Measurements from ENCODE around the gene CEACAM16. TPM values are rescaled to one million over a fixed set of nuclear protein-coding genes. Genes with fewer than 3 reads are reported as not detected.
"Not testable (repeated sequence)": the region's sequence is repeated elsewhere in the genome, so short reads cannot be mapped to it uniquely, and the experiment has no call there.

CEACAM16 gene
- total RNA-seq, 1 donor from 2014 or later, result not detected

DNA sequence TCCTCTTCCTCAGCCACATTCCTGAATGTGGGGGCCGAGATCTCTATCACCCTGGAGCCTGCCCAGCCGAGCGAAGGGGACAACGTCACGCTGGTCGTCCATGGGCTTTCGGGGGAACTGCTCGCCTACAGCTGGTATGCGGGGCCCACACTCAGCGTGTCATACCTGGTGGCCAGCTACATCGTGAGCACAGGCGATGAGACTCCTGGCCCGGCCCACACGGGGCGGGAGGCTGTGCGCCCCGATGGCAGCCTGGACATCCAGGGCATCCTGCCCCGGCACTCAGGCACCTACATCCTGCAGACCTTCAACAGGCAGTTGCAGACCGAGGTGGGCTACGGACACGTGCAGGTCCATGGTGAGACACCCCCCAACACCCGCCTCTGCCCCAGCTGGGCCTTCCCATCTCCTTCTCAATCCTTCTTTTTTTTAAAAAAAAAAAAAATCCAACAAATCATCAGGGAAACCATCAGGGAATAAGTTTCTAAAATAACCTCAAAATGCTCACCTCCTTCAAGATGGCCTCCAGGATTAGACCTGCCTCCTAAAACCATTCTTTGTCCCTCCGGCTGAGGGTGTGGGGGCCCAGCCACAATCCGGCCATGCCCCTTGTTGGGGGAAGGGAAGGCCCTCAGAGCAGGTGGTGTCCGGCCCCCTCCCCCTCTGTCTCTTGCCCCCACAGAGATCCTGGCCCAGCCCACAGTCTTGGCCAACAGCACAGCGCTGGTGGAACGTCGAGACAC is 4.6 kb downstream of the CEACAM16 start:
- H3K27me3 Mint-ChIP-seq, result peaks cover 3% of the 10 kb centered on the region
- H3K36me3 Mint-ChIP-seq (ENCODE audit: low read depth), result no peaks in the 10 kb centered on the region
- H3K9me3 Mint-ChIP-seq, result no peaks in the 10 kb centered on the region
- intact Hi-C loops (cut with micrococcal nuclease), result no loop called here
- H3K4me3 Mint-ChIP-seq, result no peak overlapping the region
- H3K4me1 Mint-ChIP-seq, result no peaks in the 10 kb centered on the region
- H3K27ac Mint-ChIP-seq, result no peak overlapping the region
- DNase-seq, result no peak

- H3K27me3 Mint-ChIP-seq, result no peaks in the 10 kb centered on the region
- no peak overlapping the region for H3K4me3 Mint-ChIP-seq
- intact Hi-C loops (cut with micrococcal nuclease), result no loop called here
- no peak overlapping the region for H3K27ac Mint-ChIP-seq
- H3K36me3 Mint-ChIP-seq (ENCODE audit: low read depth), result no peaks in the 10 kb centered on the region
- H3K9me3 Mint-ChIP-seq, result no peaks in the 10 kb centered on the region
- H3K4me1 Mint-ChIP-seq, result no peaks in the 10 kb centered on the region
- no peak for DNase-seq
Measured at GRCh38 chr19:44704982-44705381, 6.0 kb downstream of the CEACAM16 start.

- no peak overlapping the region for H3K4me3 Mint-ChIP-seq
- H3K36me3 Mint-ChIP-seq (ENCODE audit: low read depth), result no peaks in the 10 kb centered on the region
- H3K27me3 Mint-ChIP-seq, result peaks cover under 1% of the 10 kb centered on the region
- H3K27ac Mint-ChIP-seq, result no peak overlapping the region
- peaks cover 2% of the 10 kb centered on the region for H3K4me1 Mint-ChIP-seq
- intact Hi-C loops (cut with micrococcal nuclease), result no loop called here
- DNase-seq, result no peak
- no peaks in the 10 kb centered on the region for H3K9me3 Mint-ChIP-seq
Measured at GRCh38 chr19:44705502-44706010, 6.6 kb downstream of the CEACAM16 start.

DNA sequence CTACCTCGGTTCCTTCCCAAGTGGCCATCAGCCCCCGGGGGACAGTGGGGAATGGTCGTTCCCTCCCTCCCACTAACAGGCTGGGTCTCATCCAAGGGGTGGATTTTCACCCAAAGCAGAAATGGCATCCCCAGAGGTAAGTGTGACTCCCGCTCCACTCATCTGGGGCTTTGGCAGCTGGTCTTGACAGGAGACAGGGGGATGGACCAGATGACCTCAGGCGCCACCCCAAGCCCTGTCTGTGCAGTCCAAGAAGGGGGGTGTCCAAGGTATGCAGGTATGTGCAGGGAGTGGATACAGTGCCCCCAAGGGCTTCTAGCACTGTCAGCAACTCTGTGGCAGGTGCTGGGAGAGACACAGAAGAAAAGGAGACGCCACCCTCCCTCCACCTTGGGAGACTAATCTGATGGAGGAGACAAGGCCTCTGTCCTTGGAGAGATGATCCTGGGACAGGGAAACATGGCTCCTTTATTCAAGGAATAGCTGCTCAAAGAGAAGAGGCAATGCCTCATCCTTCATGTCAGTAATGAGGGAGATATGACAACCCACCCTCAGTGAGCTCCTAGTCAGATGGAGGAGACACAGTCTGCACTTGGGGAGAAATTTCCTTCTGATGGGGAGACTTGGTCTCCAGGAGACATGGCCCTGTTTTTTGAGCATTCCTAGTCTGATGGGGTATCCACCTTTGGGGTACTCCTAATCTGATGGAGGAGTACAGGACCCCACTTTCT is 7.7 kb downstream of the CEACAM16 start:
- peaks cover 8% of the 10 kb centered on the region for H3K4me1 Mint-ChIP-seq
- no peak overlapping the region for H3K27ac Mint-ChIP-seq
- no peak overlapping the region for H3K4me3 Mint-ChIP-seq
- H3K36me3 Mint-ChIP-seq (ENCODE audit: low read depth), result no peaks in the 10 kb centered on the region
- DNase-seq, result no peak
- H3K9me3 Mint-ChIP-seq, result no peaks in the 10 kb centered on the region
- peaks cover 8% of the 10 kb centered on the region for H3K27me3 Mint-ChIP-seq
- intact Hi-C loops (cut with micrococcal nuclease), result no loop called here

DNA sequence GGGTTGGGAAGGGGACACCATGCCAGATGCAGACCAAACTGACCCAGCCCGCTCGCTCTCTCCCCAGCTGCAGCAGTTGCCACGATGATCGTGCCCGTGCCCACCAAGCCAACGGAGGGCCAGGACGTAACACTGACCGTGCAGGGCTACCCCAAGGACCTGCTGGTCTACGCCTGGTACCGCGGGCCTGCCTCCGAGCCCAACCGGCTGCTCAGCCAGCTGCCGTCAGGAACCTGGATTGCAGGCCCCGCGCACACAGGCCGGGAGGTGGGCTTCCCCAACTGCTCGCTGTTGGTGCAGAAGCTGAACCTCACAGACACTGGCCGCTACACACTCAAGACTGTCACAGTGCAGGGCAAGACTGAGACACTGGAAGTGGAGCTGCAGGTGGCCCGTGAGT is 8.8 kb downstream of the CEACAM16 start:
- Mint-ChIP-seq H3K27ac (no peak overlapping the region), H3K4me1 (peaks cover 8% of the 10 kb centered on the region), H3K27me3 (peaks cover 8% of the 10 kb centered on the region), H3K36me3 (ENCODE audit: low read depth) (no peaks in the 10 kb centered on the region), H3K4me3 (no peak overlapping the region), H3K9me3 (no peaks in the 10 kb centered on the region)
- no peak for DNase-seq
- intact Hi-C loops (cut with micrococcal nuclease), result no loop called here

DNA sequence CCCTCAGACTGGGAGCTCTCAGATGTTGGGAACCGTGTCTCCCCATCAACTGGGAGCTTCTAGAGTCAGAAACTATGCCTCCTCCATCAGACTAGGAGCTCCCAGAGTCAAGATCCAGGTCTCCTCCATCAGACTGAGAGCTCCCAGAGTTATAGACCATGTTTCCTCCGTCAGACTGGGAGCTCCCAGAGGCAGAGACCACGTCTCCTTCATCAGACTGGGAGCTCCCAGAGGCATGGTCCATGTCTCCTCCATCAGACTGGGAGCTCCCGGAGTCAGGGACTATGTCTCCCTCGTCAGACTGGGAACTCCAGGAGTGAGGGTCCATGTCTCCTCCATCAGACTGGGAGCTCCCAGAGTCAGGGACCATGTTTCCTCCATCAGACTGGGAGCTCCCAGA is 10.0 kb downstream of the CEACAM16 start:
- H3K27ac Mint-ChIP-seq, result no peak overlapping the region
- H3K27me3 Mint-ChIP-seq, result peaks cover 8% of the 10 kb centered on the region
- H3K36me3 Mint-ChIP-seq (ENCODE audit: low read depth), result no peaks in the 10 kb centered on the region
- no peak overlapping the region for H3K4me3 Mint-ChIP-seq
- H3K9me3 Mint-ChIP-seq, result no peaks in the 10 kb centered on the region
- no peak for DNase-seq
- H3K4me1 Mint-ChIP-seq, result peaks cover 8% of the 10 kb centered on the region
- intact Hi-C loops (cut with micrococcal nuclease), result no loop called here

- intact Hi-C loops (cut with micrococcal nuclease); H3K4me3 Mint-ChIP-seq; H3K9me3 Mint-ChIP-seq; H3K4me1 Mint-ChIP-seq; H3K27me3 Mint-ChIP-seq; H3K27ac Mint-ChIP-seq; DNase-seq; H3K36me3 Mint-ChIP-seq (ENCODE audit: low read depth): not testable (repeated sequence)
Measured at GRCh38 chr19:44709434-44710266, 10.7 kb downstream of the CEACAM16 start.

DNA sequence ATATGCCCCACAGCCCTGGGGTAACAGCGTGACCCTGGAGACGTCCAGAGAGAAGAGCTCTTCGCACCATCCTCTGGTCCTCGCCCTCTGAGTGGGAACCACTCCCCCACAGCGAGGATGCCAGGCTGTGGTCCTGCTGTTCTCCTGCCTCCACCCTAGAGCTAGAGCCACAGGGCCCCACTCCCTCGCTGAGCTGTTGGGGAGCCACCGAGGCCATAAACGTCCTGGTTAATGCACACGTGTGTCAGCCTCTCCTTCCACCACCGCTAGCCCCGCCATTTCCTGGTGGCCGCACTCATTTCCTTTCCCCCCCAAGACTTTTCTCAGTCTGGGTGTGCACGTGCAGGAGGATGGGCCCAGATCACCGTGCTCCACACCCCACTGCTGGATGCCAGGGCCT is 11.5 kb downstream of the CEACAM16 start:
- Mint-ChIP-seq H3K9me3 (peaks cover 10% of the 10 kb centered on the region), H3K4me3 (no peak overlapping the region), H3K27ac (no peak overlapping the region), H3K36me3 (ENCODE audit: low read depth) (peaks cover 4% of the 10 kb centered on the region), H3K4me1 (peaks cover 8% of the 10 kb centered on the region), H3K27me3 (peaks cover 8% of the 10 kb centered on the region)
- no peak for DNase-seq
- intact Hi-C loops (cut with micrococcal nuclease), result no loop called here

GRCh38 chr19:44712864-44713515 is 14.0 kb downstream of the CEACAM16 start:
- Mint-ChIP-seq H3K27ac (no peak overlapping the region), H3K4me3 (no peak overlapping the region), H3K27me3 (peaks cover 8% of the 10 kb centered on the region), H3K36me3 (ENCODE audit: low read depth) (peaks cover 6% of the 10 kb centered on the region), H3K4me1 (peaks cover 8% of the 10 kb centered on the region), H3K9me3 (peaks cover 13% of the 10 kb centered on the region)
- no peak for DNase-seq
- intact Hi-C loops (cut with micrococcal nuclease), result no loop called here

GRCh38 chr19:44714597-44715169 is 15.7 kb downstream of the CEACAM16 start:
- DNase-seq, result no peak
- peaks cover 8% of the 10 kb centered on the region for H3K27me3 Mint-ChIP-seq

DNA sequence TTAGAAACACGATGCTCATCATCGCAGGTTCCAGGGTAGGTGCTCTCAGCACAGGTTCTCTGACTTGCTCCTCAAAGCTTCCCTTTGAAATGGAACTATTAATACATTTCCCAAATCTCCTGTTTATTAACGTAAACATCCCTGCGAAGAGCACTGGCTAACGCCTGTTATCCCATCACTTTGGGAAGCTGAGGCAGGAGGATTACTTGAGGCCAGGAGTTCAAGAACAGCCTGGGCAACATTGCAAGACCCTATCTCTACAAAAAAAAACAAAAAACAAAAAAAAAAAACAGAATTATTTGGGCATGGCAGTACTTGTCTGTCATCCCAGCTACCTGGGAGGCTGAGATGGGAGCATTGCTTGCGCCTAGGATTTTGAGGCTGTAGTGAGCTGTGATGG is 18.7 kb downstream of the CEACAM16 start:
- no peak overlapping the region for H3K27ac Mint-ChIP-seq
- H3K36me3 Mint-ChIP-seq (ENCODE audit: low read depth), result peaks cover 6% of the 10 kb centered on the region
- no peaks in the 10 kb centered on the region for H3K27me3 Mint-ChIP-seq
- peaks cover 11% of the 10 kb centered on the region for H3K4me1 Mint-ChIP-seq
- H3K4me3 Mint-ChIP-seq, result no peak overlapping the region
- no peak for DNase-seq
- intact Hi-C loops (cut with micrococcal nuclease), result no loop called here
- peaks cover 13% of the 10 kb centered on the region for H3K9me3 Mint-ChIP-seq

More at GRCh38 chr19:44714597-44715169, 15.7 kb downstream of the CEACAM16 start:
- Mint-ChIP-seq H3K4me1 (peaks cover 8% of the 10 kb centered on the region), H3K36me3 (ENCODE audit: low read depth) (peaks cover 6% of the 10 kb centered on the region), H3K4me3 (no peak overlapping the region), H3K27ac (no peak overlapping the region), H3K9me3 (peaks cover 13% of the 10 kb centered on the region)
- intact Hi-C loops (cut with micrococcal nuclease), result no loop called here

- Mint-ChIP-seq H3K9me3 (peaks cover 13% of the 10 kb centered on the region), H3K27me3 (no peaks in the 10 kb centered on the region), H3K4me1 (peaks cover 20% of the 10 kb centered on the region), H3K27ac (no peak overlapping the region), H3K36me3 (ENCODE audit: low read depth) (peaks cover 6% of the 10 kb centered on the region), H3K4me3 (no peak overlapping the region)
- no peak for DNase-seq
- intact Hi-C loops (cut with micrococcal nuclease), result no loop called here
Measured at GRCh38 chr19:44718441-44719261, 19.7 kb downstream of the CEACAM16 start.
